GM12892 (cell line): Measurements from ENCODE around the gene FSTL1.

Experiments
- POLR2A ChIP-seq: IDR thresholded peaks from 2 replicates; pipeline ENCODE4 v1.6.1; 2011; ENCODE audit warnings: low read depth, low read length, control low read depth
- POLR2AphosphoS5 ChIP-seq: IDR thresholded peaks from 2 replicates; pipeline ENCODE4 v1.6.1; 2011; ENCODE audit warnings: low read depth, low read length, control low read depth

GRCh38 chr3:120440762-120441161 is 10.0 kb downstream of the FSTL1 start:
- TF ChIP-seq POLR2AphosphoS5 (no peak), POLR2A (no peak)
